Retinal pigment epithelial cell (primary cell): Measurements from ENCODE around the gene GCNT3.
A peak's percentile ranks its signal among the peaks of the same experiment; 100 is the strongest.

Experiments used
- DNase-seq: peaks from one replicate; pipeline ENCODE4 v3.0.0-alpha.2; 2010; ENCODE audit warnings: low read depth
- H3K4me3 ChIP-seq: 2 replicates; pipeline ENCODE4 v1.5.1; 2011; ENCODE audit warnings: mild to moderate bottlenecking, low read length, control low read depth, moderate library complexity
- CTCF ChIP-seq: conservative IDR thresholded peaks from 2 replicates; pipeline ENCODE4 v1.5.1; 2011; ENCODE audit warnings: low read depth, low read length, control low read depth, inconsistent platforms

GCNT3 gene

DNA sequence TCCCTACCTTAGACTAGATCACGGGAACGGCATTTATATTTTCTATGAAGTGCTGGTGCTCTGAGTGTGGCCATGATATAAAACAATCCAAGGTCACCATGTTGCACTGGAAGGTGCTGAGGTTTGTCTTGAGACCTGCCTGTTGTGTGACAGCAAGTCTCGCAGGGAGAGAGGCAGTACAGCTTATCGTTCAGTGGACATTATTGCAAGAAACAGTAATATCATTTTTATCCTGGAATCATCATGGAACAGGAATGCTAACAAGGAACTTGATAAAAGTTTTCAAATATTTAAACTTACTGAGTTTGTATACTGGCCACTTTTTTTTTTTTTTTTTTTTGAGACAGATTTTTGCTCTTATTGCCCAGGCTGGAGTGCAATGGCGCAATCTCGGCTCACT is 40.0 kb upstream of the GCNT3 start:
- no peak for TF ChIP-seq CTCF
- DNase-seq: no peak
- no peak overlapping the region for H3K4me3 ChIP-seq

DNA sequence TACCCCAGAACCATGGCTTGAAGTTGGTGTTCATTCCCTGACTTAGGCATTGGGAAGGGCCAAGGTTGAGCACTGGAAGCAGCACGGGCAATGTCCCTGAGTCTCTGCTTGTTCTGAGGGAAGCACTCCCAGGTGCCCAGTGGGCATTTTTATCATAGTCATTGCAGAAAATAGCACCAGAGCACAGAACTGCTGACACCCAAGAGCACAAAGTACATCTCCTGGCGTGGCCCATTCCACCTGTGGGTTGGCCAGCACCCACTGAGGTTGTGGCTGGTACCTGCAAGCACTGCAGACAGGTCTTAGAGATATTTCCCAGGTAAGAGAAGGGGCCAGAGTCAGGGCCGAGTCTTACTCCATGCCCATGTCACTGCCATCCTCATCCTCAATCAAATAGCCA is 28.5 kb upstream of the GCNT3 start:
- no peak overlapping the region for H3K4me3 ChIP-seq
- no peak for DNase-seq
- TF ChIP-seq CTCF: no peak

DNA sequence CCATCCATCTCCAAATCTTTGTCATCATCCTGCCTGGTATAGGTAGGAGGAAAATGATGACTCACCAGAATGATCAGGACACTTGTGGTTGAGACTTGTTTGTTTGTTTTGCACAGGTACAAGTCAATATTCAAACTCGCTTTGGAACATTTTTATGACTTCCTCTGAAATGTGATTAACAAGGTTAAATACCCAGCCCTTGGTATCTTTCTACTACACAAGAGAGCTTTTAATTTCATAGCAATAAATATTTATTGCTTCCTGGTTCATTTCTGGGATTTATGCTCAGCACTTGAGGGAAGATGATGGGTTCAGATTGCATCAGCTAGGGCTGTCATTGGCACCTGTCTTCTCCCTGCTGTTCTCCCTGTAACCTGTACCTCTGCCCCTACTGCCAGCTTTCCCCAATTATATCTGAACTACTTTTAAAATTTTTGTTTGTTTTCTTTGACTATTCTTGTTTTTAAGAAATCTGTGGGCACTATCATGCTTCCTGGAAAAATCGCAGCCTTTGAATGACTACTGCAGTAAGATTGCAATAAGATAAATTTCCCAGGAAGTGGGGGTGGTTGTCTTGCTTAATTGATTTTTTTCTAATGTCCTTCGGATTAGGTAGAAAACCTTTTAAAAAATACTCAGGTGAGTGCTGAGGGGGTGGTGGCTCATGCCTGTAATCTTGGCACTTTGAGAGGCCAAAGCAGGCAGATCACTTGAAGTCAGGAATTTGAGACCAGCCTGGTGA is 24.3 kb upstream of the GCNT3 start:
- DNase-seq: no peak
- TF ChIP-seq CTCF: no peak
- no peak overlapping the region for H3K4me3 ChIP-seq

GRCh38 chr15:59590027-59590426 is 21.6 kb upstream of the GCNT3 start:
- no peak overlapping the region for H3K4me3 ChIP-seq
- no peak for TF ChIP-seq CTCF
- no peak for DNase-seq

DNA sequence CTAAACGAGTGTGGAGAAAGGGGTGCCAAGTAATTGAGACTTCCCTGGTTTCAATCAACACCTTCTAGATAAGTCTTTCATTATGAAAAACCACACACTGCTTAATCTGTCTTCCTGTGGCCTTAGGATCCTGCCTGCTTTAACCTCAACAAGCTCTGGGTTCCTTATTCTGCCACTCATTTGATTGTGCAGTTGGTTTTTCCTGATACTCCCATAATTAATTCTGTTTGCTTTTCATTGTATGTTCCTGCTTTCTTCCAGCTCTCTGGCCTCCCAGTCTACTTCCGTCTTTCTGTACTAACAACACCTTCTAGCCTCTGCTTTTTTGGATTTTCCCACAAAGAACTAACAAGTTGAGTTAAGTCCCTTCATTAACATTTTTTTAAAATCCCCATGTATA is 20.2 kb upstream of the GCNT3 start:
- no peak for TF ChIP-seq CTCF
- no peak overlapping the region for H3K4me3 ChIP-seq
- DNase-seq: no peak

GRCh38 chr15:59594493-59594942 is 17.1 kb upstream of the GCNT3 start:
- no peak for TF ChIP-seq CTCF
- DNase-seq: peak; percentile 19
- H3K4me3 ChIP-seq: no peak overlapping the region

GRCh38 chr15:59594991-59595390 is 16.6 kb upstream of the GCNT3 start:
- TF ChIP-seq CTCF: no peak
- no peak overlapping the region for H3K4me3 ChIP-seq
- no peak for DNase-seq
